HG02970 (cell line): ENCODE results near the gene CCNYL1.
"Not testable (repeated sequence)": the region's sequence is repeated elsewhere in the genome, so short reads cannot be mapped to it uniquely, and the experiment has no call there.

Experiments used
- ATAC-seq: cut with Tn5 transposase; IDR thresholded peaks from one replicate; pipeline ENCODE4 v1.9.1; 2021; ENCODE audit warnings: mild to moderate bottlenecking, moderate library complexity, moderate number of reproducible peaks; ENCODE audit not compliant: unreplicated experiment, low FRiP score

Gene CCNYL1

DNA sequence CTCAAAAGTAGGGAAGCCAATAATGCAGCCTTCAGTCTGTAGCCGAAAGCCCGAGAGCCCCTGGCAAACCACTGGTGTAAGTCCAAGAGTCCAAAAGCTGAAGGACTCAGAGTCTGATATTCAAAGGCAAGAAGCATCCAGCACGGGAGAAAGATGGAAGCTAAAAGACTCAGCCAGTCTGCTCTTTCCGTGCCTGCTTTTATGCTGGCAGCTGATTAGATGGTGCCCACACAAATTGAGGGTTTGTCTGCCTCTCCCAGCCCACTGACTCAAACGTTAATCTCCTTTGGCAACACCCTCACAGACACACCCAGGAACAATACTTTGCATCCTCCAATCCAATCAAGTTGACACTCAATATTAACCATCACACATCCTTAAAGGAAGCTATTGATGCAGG is 14.5 kb upstream of the CCNYL1 start:
- ATAC-seq: not testable (repeated sequence)

DNA sequence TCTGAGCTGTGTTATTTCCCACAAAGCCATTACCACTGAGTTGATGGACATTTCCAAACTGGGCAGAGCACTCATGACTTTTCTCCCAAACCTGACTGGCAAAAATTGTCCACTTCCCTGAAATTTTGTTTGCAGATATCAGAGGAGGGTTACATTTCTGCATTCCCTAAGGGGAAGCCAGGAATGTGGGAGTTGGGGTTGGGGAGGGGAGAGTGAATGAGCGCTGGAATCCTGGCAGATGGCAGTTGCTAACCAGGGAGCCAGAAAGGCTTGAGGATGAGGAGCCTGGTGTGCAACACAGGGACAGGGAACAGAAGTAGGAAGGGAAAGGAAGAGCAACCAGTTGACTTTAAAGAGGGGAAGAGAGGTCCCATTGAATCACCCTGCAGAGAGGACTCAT is 14.0 kb upstream of the CCNYL1 start:
- ATAC-seq: no peak

DNA sequence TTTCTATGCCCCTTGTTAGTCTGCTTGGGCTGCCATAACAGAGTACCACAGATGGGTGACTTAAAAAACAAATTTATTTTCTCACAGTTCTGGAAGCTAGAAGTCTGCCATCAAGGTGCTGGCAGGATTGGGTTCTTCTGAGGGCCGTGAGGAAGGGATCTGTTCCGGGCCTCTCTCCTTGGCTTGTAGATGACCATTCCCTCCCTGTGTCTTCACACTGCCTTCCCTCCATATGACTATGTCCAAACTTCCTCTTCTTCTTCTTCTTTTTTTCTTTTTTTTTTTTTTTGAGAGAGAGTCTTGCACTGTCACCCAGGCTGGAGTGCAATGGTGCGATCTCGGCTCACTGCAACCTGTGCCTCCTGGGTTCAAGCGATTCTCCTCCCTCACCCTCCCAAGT is 13.1 kb upstream of the CCNYL1 start:
- no peak for ATAC-seq

DNA sequence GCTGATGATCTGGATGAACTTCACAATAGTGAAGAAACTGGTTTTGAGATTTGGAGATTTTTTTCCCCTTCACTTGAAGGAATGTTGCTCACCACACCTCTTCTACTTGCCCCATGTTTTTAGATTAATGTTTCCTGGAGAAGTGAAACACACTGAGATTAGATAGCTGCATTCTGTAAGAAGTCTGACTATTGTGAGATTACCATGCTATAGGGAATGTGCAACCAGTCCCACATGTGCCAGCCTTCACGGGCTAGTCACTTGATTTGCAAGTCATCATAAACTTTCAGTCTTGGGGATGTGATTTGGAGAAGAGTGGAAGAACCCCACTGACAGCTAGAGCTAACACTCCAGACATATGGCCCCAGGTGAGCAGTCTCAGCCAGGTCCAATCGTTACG is 7.4 kb upstream of the CCNYL1 start:
- ATAC-seq: no peak

DNA sequence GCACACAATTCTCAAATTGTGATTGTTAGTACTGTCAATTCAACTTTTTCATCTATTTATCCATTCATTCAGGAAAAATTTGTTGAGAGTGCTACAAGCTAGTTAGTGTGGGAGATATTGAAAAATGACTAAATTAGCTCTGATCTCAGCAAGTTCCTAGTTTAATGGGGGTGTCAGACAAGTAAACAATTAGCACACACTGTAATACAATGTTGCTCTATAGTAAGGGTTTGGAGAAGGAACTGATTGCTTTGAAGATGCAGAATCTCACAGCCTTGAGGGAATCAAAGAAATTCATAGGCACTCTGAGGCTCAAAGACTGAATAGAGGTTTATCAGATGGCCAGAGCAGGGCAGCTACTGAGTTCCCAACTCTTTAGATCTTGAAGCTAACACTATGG is 6.8 kb upstream of the CCNYL1 start:
- no peak for ATAC-seq

DNA sequence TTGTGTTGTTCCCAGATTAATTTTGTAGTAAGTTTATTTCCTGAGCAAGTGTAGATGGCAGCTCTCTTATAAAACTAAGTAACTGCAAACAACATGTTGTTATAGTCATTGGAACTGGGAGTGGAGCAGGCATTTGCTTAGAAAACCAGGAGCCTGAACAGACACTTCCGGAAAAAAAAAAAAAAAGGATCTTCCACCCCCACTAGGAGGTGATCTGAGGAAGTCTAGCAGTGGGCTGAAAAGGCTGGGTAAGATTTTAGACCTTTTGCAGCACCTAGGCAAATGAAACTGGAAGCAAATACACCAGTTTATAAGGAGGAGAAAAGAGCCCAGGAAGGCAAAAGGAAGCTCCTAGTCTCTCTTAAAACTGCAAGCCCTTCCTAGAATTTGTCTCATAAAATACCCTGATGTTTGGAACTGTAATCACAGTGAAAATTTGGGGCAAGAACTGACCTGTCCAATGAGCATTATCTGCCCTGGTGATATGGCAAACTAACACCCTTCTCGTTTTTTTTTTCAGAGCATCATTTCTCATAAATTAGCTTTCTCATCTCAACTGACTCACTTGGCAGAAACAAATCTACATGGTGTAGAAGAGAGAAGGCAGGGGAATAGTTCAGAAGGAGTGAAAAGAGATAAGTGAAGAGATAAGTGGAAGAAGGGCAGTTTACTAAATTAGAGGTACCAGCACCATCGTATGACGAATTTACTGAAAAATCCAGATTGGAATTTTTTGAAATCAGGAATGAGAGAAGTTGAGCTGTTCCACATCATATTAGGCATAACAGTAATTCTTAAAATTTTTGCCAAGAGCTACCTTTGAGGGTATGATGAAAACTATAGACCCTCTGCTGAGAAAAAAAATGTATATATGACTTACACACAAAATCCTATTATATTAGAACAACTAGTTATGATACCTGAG is 4.2 kb upstream of the CCNYL1 start:
- ATAC-seq: no peak

DNA sequence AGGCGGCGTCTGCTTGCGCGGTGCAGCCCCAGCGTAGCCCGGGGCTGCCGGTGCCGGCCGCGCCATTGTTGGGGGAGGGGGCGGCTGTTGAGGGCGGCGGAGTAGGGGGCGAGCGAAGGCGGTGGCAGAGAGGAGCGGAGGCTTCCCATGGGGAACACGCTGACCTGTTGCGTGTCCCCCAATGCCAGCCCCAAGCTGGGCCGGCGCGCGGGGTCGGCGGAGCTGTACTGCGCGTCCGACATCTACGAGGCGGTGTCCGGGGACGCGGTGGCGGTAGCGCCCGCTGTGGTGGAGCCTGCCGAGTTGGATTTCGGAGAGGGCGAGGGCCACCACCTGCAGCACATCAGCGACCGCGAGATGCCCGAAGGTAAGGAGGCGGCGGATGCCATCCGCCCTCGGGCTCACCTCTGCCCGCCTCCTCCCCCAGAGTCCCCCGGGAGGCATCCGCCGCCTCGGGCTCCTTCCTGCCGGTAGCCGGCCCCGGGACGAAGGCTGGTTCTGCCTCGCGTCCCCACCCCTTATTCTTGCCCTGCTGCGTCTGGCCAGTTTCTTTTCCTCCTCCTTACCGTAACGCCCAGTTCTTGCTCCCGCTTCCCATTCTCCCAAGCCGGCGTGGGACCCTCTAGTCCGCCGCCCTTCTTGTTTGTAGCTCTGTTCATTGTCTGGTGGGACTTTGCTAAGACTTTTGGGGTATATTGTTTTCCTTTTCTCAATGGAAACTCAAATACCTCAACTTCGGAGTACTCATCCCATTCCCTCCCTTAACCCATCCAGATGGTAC is 500 bp downstream of the CCNYL1 start:
- peak; percentile 19 for ATAC-seq

DNA sequence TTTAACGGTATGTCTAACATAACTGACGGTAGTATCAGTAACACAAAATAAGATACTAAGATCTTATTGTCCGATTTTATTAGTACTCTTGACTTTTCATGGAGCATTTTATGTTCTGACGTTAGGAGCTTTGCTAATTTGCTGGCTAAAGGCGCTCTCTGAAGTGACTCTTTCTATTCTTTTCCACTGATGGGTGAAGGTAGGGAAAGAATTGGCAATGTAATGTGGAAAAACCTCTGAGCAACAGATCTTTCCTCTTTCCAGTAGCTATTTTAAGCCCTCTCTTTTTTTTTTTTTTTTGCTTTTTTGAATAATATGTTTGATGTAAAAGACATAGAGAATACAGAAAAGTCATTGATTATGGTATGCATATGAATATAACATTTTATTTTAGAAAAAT is 4.6 kb downstream of the CCNYL1 start:
- no peak for ATAC-seq

DNA sequence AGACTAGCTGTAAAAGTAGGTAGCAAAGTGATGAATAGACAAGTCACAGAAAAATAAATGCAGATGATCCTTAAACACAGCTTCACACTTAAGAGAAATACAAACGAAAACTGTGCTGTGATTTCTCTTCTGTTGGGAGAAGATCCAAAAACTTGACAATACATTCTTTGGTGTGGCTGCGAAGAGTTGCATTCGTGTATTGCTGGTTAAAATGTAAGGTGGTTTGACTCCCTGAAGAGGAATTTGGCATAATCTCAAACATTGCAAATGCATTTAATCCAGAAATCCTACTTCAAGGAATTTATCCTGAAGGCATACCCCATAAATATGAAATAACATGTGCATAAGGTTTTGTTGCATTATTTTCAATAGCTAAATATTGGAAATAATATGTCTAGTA is 7.1 kb downstream of the CCNYL1 start:
- ATAC-seq: no peak

DNA sequence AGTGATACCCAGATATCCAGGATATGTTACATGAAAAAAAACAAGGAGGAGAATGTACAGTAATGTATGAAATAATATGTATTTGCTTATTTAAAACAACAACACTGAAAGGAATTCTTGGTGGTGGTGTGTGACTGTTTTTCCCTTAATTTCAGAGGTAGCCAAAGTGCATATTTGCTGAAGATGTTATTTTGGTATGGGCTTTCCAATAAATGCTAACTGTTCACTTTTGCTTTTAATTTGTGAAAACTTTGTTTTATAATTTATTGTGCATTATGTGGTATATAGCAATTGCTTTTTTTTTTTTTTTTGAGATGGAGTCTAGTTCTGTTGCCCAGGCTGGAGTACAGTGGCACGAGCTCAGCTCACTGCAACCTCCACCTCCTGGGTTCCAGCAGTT is 7.6 kb downstream of the CCNYL1 start:
- ATAC-seq: no peak

DNA sequence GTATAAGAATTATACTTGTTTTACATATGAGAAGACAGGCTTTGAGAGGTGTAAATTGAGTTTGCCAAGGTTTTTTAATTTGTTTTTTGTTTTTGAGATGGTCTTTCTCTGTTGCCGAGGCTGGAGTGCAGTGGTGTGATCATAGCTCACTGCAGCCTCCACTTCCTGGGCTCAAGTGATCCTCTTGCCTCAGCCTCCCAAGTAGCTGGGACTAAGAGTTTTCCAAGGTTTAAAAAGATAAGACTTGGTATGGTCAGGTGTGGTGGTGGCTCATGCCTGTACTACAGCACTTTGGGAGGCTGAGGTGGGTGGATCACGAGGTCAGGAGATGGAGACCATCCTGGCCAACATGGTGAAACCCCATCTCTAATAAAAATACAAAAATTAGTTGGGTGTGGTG is 8.2 kb downstream of the CCNYL1 start:
- not testable (repeated sequence) for ATAC-seq

DNA sequence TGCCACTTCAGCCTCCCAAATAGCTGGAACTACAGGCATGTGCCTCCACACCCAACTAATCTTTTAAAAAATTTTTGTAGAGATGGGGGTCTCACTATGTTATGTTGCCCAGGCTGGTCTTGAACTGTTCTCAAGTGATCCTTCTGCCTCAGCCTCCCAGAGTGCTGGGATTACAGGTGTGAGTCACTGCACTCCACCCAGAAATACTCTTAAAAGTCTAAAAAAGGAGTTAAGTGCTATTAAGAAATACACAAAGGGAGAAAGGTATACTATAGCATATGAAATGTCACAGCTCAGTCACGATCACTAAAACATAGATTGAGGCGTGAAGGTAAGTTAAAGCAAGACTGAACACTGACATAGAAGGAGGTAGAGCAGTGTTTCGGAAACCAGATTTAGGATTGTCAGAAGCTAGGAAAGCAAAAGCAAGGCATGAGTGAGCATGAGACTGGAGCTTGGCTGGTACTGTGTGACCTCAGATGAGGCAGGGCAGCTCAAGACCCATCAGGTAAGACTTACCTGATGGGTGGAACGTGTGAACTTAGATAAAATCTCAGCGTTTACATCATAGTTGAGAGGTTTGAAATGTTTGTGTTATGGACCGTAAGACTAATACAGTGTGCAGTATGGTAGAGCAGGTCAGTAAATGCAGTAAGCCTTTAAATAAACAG is 9.2 kb downstream of the CCNYL1 start:
- no peak for ATAC-seq

DNA sequence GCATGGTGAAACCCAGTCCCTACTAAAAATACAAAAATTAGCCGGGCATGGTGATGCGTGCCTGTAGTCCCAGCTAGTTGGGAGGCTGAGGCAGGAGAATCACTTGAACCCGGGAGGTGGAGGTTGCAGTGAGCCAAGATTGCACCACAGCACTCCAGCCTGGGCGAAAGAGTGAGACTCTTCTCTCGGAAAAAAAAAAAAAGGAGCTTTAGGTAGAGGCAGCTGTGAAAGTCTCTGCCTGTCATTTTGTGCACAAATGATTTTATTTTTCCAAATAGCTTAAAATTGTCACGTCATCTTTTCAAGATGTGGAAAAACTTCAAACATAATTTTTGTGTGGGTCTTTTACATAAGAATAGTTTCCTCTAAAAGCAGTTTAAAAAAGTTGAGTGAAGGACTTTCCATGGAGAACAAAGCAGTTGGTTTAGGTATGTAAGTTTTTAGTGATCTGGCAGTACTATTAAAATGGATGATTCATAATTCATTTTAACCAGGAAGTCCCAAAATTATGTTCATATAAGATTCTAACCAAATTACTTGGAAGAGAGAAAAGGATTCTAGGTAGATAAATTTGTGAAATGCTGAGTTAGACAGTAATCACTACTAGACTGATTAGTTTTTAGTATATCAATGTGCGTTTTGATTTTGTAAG is 11.5 kb downstream of the CCNYL1 start:
- no peak for ATAC-seq

DNA sequence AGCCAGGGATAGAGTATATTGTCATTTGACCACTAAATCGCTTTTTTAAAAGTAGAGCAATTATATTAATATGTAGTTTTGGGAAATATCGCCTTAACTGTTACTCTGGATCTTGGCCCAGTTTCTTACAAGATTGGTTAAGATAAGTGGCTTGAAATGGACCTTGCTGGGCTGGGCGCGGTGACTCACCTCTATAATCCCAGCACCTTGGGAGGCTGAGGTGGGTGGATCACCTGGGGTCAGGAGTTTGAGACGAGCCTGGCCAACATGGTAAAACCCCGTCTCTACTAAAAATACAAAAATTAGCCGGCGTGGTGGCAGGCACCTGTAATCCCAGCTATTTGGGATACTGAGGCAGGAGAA is 12.0 kb downstream of the CCNYL1 start:
- not testable (repeated sequence) for ATAC-seq

DNA sequence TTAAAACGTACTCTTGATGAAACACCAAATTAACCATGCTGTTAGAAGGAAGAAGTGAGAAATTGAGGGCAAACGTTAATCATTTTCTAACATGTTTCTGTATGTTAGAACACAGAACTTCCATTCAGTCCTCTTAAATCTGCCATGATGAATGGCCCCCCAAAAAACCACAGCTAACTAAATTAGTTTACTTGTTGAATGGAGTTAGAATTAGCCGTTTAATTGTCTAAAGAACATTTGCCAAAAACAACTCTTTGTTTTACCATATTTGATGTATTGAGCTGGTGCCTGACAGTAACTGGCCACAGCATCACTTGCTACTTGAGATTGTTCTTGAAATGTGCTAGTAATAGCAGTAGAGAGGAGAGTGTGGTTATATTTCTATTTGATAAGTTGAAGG is 12.7 kb downstream of the CCNYL1 start:
- ATAC-seq: no peak

DNA sequence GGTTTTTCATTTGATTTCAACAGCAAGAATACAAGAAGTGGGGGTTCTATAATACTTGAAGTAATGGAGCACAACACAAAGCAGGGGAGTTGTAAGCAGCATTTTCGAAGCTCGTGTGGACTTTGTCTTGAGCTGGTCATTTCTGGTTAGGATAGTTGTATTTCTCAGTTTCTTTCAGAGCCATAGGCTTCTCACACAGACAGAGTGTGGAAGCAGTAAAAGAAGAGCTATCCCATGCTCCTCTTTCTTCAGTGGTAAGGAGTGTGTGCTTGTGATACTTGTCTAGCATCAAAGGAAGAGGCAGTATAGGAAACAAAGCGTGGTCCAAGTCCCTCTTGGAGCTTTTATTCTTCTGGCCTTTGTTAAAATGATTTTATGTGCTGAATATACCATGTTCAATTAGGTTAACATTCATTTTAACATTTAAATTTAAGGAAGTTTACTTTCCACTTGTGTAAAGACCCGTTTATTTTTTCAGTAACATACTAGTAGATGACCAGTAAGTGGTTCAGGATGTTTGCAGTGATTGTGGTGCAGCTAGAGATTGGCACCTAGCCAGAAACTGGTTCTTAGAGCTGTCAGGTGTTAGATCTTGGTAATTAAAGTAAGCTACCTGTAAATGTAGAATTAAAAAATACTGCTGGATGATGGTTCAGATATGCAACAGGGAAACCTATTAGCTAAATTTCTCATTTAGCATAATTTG is 14.6 kb downstream of the CCNYL1 start:
- no peak for ATAC-seq

DNA sequence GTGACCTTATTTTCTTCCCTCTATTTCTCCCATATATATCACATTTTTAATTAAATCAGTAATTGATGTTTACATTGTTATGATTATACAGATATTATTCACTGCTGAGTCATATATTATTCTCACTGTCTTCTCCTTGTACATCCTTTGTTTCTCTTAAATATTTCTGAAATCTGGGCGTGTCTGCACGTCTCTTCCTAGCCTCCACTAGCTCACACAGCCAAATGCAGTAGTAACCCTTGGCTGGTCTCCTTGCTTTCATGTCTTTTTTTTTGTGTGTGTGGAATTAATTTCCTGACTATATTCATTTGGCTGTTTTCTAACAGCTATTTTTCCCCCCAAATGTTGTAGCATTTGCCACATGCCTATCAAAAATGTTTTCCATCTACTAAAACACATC is 15.8 kb downstream of the CCNYL1 start:
- no peak for ATAC-seq

DNA sequence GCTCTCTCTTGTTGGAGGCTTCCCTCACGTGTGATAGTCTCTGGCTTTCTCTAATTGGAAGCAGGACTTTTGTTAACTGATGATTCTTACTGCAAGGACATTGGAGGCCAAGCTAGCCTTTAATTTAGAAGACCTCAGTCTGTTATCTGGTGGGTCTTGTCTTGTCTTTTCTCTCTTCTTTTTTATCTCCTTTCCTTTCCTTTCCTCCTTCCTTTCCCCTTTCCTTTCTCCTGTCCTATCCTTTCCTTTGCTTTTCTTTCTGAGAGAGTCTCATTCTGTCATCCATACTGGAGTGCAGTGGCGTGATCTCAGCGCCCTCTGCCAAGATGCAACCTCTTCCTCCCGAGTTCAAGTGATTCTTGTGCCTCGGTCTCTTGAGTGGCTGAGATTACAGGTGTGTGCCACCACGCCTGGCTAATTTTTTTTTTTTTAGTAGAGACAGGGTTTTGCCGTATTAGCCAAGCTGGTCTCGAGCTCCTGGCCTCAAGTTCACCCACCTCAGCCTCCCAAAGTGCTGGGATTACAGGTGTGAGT is 18.1 kb downstream of the CCNYL1 start:
- no peak for ATAC-seq

DNA sequence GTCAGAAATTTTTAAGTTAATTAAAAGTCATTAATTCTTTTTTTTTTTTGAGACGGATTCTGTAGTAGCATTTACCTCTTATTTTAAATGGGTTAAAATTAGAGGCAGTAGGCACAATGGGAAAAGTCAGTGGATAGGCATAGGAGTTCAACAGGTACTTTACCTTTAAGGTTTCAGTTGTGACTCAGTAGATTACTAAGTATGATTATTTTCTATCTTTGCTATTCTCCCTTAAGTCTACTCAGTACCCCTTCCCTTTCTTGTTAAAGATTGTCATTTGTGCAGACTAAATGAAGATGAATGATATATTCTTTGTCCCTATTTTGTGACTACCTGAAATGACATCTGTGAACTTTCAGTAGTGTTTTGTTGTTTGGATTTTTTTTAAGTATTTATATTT is 19.7 kb downstream of the CCNYL1 start:
- no peak for ATAC-seq
